Measurements from ENCODE around the gene UQCC2.

The UQCC2 gene

GRCh38 chr6:33688006-33688405 is 23.5 kb downstream of the UQCC2 start:
- no peak overlapping the region for H3K4me3 ChIP-seq (ENCODE audit: low read depth, low read length)
- H3K36me3 ChIP-seq (ENCODE audit: control insufficient read depth, insufficient read depth, low read length): peaks cover 98% of the 10 kb centered on the region
- no peak overlapping the region for H3K27ac ChIP-seq (ENCODE audit: low read depth, low read length)

GRCh38 chr6:33686981-33687975 is 24.2 kb downstream of the UQCC2 start:
- peaks cover 11% of the 10 kb centered on the region; the same call in 1 of the 2 replicates for H3K4me1 ChIP-seq (ENCODE audit: control insufficient read depth, insufficient read depth, low read length)
- H3K27me3 ChIP-seq (ENCODE audit: control insufficient read depth, insufficient read depth, low read length): no peaks in the 10 kb centered on the region
- H3K27ac ChIP-seq (ENCODE audit: low read depth, low read length): no peak overlapping the region
- peaks cover 97% of the 10 kb centered on the region for H3K36me3 ChIP-seq (ENCODE audit: control insufficient read depth, insufficient read depth, low read length)
- H3K9me3 ChIP-seq (ENCODE audit: control insufficient read depth, insufficient read depth, low read depth, low read length): no peaks in the 10 kb centered on the region
- H3K4me3 ChIP-seq (ENCODE audit: low read depth, low read length): no peak overlapping the region
- no peak overlapping the region for H3K9ac ChIP-seq (ENCODE audit: low read length)

More at GRCh38 chr6:33688006-33688405, 23.5 kb downstream of the UQCC2 start:
- H3K4me1 ChIP-seq (ENCODE audit: control insufficient read depth, insufficient read depth, low read length): peaks cover 16% of the 10 kb centered on the region; the same call in 1 of the 2 replicates
- no peaks in the 10 kb centered on the region for H3K9me3 ChIP-seq (ENCODE audit: control insufficient read depth, insufficient read depth, low read depth, low read length)
- no peak overlapping the region for H3K9ac ChIP-seq (ENCODE audit: low read length)
- no peaks in the 10 kb centered on the region for H3K27me3 ChIP-seq (ENCODE audit: control insufficient read depth, insufficient read depth, low read length)

- Histone ChIP-seq H3K36me3 (ENCODE audit: control insufficient read depth, insufficient read depth, low read length) (peaks cover 95% of the 10 kb centered on the region), H3K9me3 (ENCODE audit: control insufficient read depth, insufficient read depth, low read depth, low read length) (no peaks in the 10 kb centered on the region), H3K4me1 (ENCODE audit: control insufficient read depth, insufficient read depth, low read length) (peaks cover 2% of the 10 kb centered on the region; the same call in 1 of the 2 replicates), H3K27me3 (ENCODE audit: control insufficient read depth, insufficient read depth, low read length) (no peaks in the 10 kb centered on the region), H3K27ac (ENCODE audit: low read depth, low read length) (no peak overlapping the region), H3K4me3 (ENCODE audit: low read depth, low read length) (no peak overlapping the region), H3K9ac (ENCODE audit: low read length) (no peak overlapping the region)
Measured at GRCh38 chr6:33686225-33686924, 25.1 kb downstream of the UQCC2 start.

- Histone ChIP-seq H3K27me3 (ENCODE audit: control insufficient read depth, insufficient read depth, low read length) (no peaks in the 10 kb centered on the region), H3K36me3 (ENCODE audit: control insufficient read depth, insufficient read depth, low read length) (peaks cover 92% of the 10 kb centered on the region), H3K4me1 (ENCODE audit: control insufficient read depth, insufficient read depth, low read length) (no peaks in the 10 kb centered on the region), H3K27ac (ENCODE audit: low read depth, low read length) (no peak overlapping the region), H3K4me3 (ENCODE audit: low read depth, low read length) (no peak overlapping the region), H3K9ac (ENCODE audit: low read length) (no peak overlapping the region), H3K9me3 (ENCODE audit: control insufficient read depth, insufficient read depth, low read depth, low read length) (no peaks in the 10 kb centered on the region)
Measured at GRCh38 chr6:33685411-33686224, 25.9 kb downstream of the UQCC2 start.

- Histone ChIP-seq H3K9me3 (ENCODE audit: control insufficient read depth, insufficient read depth, low read depth, low read length) (no peaks in the 10 kb centered on the region), H3K4me1 (ENCODE audit: control insufficient read depth, insufficient read depth, low read length) (no peaks in the 10 kb centered on the region), H3K27me3 (ENCODE audit: control insufficient read depth, insufficient read depth, low read length) (no peaks in the 10 kb centered on the region), H3K27ac (ENCODE audit: low read depth, low read length) (no peak overlapping the region), H3K9ac (ENCODE audit: low read length) (no peak overlapping the region), H3K36me3 (ENCODE audit: control insufficient read depth, insufficient read depth, low read length) (peaks cover 93% of the 10 kb centered on the region), H3K4me3 (ENCODE audit: low read depth, low read length) (no peak overlapping the region)
Measured at GRCh38 chr6:33684983-33685382, 26.5 kb downstream of the UQCC2 start.

- H3K27me3 ChIP-seq (ENCODE audit: control insufficient read depth, insufficient read depth, low read length): no peaks in the 10 kb centered on the region
- no peak overlapping the region for H3K4me3 ChIP-seq (ENCODE audit: low read depth, low read length)
- H3K9ac ChIP-seq (ENCODE audit: low read length): no peak overlapping the region
- H3K27ac ChIP-seq (ENCODE audit: low read depth, low read length): no peak overlapping the region
- H3K9me3 ChIP-seq (ENCODE audit: control insufficient read depth, insufficient read depth, low read depth, low read length): no peaks in the 10 kb centered on the region
- H3K4me1 ChIP-seq (ENCODE audit: control insufficient read depth, insufficient read depth, low read length): no peaks in the 10 kb centered on the region
- H3K36me3 ChIP-seq (ENCODE audit: control insufficient read depth, insufficient read depth, low read length): peaks cover 92% of the 10 kb centered on the region
Measured at GRCh38 chr6:33684428-33684896, 27.0 kb downstream of the UQCC2 start.

GRCh38 chr6:33683576-33684427 is 27.7 kb downstream of the UQCC2 start:
- Histone ChIP-seq H3K4me3 (ENCODE audit: low read depth, low read length) (no peak overlapping the region), H3K9ac (ENCODE audit: low read length) (no peak overlapping the region), H3K4me1 (ENCODE audit: control insufficient read depth, insufficient read depth, low read length) (no peaks in the 10 kb centered on the region), H3K9me3 (ENCODE audit: control insufficient read depth, insufficient read depth, low read depth, low read length) (no peaks in the 10 kb centered on the region), H3K27me3 (ENCODE audit: control insufficient read depth, insufficient read depth, low read length) (no peaks in the 10 kb centered on the region), H3K27ac (ENCODE audit: low read depth, low read length) (no peak overlapping the region), H3K36me3 (ENCODE audit: control insufficient read depth, insufficient read depth, low read length) (peaks cover 90% of the 10 kb centered on the region)

GRCh38 chr6:33683051-33683571 is 28.4 kb downstream of the UQCC2 start:
- H3K36me3 ChIP-seq (ENCODE audit: control insufficient read depth, insufficient read depth, low read length): peaks cover 90% of the 10 kb centered on the region
- no peak overlapping the region for H3K27ac ChIP-seq (ENCODE audit: low read depth, low read length)
- no peaks in the 10 kb centered on the region for H3K27me3 ChIP-seq (ENCODE audit: control insufficient read depth, insufficient read depth, low read length)
- H3K4me3 ChIP-seq (ENCODE audit: low read depth, low read length): no peak overlapping the region
- H3K9me3 ChIP-seq (ENCODE audit: control insufficient read depth, insufficient read depth, low read depth, low read length): no peaks in the 10 kb centered on the region
- no peak overlapping the region for H3K9ac ChIP-seq (ENCODE audit: low read length)
- H3K4me1 ChIP-seq (ENCODE audit: control insufficient read depth, insufficient read depth, low read length): no peaks in the 10 kb centered on the region

- Histone ChIP-seq H3K4me3 (ENCODE audit: low read depth, low read length) (no peak overlapping the region), H3K36me3 (ENCODE audit: control insufficient read depth, insufficient read depth, low read length) (peaks cover 90% of the 10 kb centered on the region), H3K27me3 (ENCODE audit: control insufficient read depth, insufficient read depth, low read length) (no peaks in the 10 kb centered on the region), H3K27ac (ENCODE audit: low read depth, low read length) (no peak overlapping the region), H3K9me3 (ENCODE audit: control insufficient read depth, insufficient read depth, low read depth, low read length) (no peaks in the 10 kb centered on the region), H3K9ac (ENCODE audit: low read length) (no peak overlapping the region), H3K4me1 (ENCODE audit: control insufficient read depth, insufficient read depth, low read length) (no peaks in the 10 kb centered on the region)
Measured at GRCh38 chr6:33682341-33682740, 29.2 kb downstream of the UQCC2 start.

- Histone ChIP-seq H3K4me1 (ENCODE audit: control insufficient read depth, insufficient read depth, low read length) (no peaks in the 10 kb centered on the region), H3K36me3 (ENCODE audit: control insufficient read depth, insufficient read depth, low read length) (peaks cover 87% of the 10 kb centered on the region), H3K27me3 (ENCODE audit: control insufficient read depth, insufficient read depth, low read length) (no peaks in the 10 kb centered on the region), H3K27ac (ENCODE audit: low read depth, low read length) (no peak overlapping the region), H3K9ac (ENCODE audit: low read length) (no peak overlapping the region), H3K4me3 (ENCODE audit: low read depth, low read length) (no peak overlapping the region), H3K9me3 (ENCODE audit: control insufficient read depth, insufficient read depth, low read depth, low read length) (no peaks in the 10 kb centered on the region)
Measured at GRCh38 chr6:33679761-33680160, 31.7 kb downstream of the UQCC2 start.
